HAP-1 (cell line): ENCODE results near the gene ZBTB22.
"Not testable (repeated sequence)": the region's sequence is repeated elsewhere in the genome, so short reads cannot be mapped to it uniquely, and the experiment has no call there.

Experiments
- DNase-seq, 2 experiments: peaks; one replicate each; pipeline ENCODE4 v3.0.0-alpha.2; 2016 to 2020; ENCODE audit warnings: low spot score in 2 of 2
- H3K27me3 ChIP-seq: fragments of 250-450 bp; sonication (Bioruptor Pico); 2 replicates; pipeline ENCODE4 v1.5.1; 2020; ENCODE audit warnings: low read depth, mild to moderate bottlenecking, moderate library complexity
- H3K36me3 ChIP-seq: fragments of 250-450 bp; sonication (Bioruptor Pico); replicated peaks from 2 replicates; pipeline ENCODE4 v1.5.1; 2020; ENCODE audit warnings: mild to moderate bottlenecking
- H3K4me1 ChIP-seq: fragments of 250-450 bp; sonication (Bioruptor Pico); 2 replicates; pipeline ENCODE4 v1.5.1; 2020; ENCODE audit warnings: mild to moderate bottlenecking
- H3K4me3 ChIP-seq: fragments of 250-450 bp; sonication (Bioruptor Pico); 2 replicates; pipeline ENCODE4 v1.5.1; 2020; ENCODE audit warnings: mild to moderate bottlenecking, moderate library complexity
- H3K9me3 ChIP-seq: fragments of 250-450 bp; sonication (Bioruptor Pico); 2 replicates; pipeline ENCODE4 v1.5.1; 2020; ENCODE audit warnings: mild to moderate bottlenecking, moderate library complexity
- in situ Hi-C: fragments of 300-500 bp; cut with MboI; formaldehyde crosslinking; loops from 3 replicates; pipeline ENCODE4 v1.14.3; 2020; ENCODE audit warnings: low sequenced_read_pairs, inconsistent platforms, mixed read lengths

The ZBTB22 gene

DNA sequence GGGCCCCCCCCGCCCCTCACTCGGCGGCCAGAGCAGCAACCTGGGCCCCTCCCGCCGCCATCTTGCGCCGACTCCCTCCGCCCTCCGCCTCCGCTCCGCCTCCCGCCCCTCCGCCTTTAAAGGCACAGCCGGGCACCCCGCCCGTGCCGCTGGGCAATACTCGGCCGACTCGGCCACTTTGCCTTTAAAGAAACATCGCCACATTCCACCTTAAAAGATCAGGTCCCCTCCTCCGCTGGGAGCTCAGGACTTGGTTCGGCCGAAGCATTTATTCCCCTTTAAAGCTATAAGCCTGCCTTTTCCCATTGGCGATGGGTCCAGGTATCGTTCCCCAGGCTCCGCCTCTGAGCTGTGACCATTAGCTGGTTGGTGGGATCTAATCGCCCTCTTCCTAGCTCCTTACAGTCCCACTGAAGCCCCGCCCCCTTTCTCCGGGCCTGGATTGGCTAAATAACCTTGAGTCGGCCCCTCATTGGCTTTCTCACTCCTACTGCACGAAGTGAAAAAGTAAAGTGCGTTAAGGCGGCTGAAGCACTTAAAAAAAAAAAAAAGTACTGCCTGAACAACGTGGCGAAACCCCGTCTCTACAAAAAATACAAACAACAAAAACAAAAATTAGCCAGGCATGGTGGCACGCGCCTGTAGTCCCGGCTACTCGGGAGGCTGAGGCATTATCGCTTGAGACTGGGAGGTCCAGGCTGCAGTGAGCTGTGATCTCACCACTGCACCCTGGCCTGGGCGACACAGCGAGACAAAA lies at the start of gene ZBTB22:
ZBTB22 (minus strand) TSS at position 76 of the 757 bp plus-strand sequence. CDS start 828 bp downstream, outside the sequence.
- no peaks in the 10 kb centered on the region for H3K27me3 ChIP-seq
- H3K36me3 ChIP-seq, result peaks cover 33% of the 10 kb centered on the region
- DNase-seq, result peak; percentile 97 to 100
- in situ Hi-C loops, result no loop called here
- H3K4me3 ChIP-seq, result peak within 1 kb of the TSS; percentile 59
- no peaks in the 10 kb centered on the region for H3K9me3 ChIP-seq
- H3K4me1 ChIP-seq, result peaks cover 18% of the 10 kb centered on the region

DNA sequence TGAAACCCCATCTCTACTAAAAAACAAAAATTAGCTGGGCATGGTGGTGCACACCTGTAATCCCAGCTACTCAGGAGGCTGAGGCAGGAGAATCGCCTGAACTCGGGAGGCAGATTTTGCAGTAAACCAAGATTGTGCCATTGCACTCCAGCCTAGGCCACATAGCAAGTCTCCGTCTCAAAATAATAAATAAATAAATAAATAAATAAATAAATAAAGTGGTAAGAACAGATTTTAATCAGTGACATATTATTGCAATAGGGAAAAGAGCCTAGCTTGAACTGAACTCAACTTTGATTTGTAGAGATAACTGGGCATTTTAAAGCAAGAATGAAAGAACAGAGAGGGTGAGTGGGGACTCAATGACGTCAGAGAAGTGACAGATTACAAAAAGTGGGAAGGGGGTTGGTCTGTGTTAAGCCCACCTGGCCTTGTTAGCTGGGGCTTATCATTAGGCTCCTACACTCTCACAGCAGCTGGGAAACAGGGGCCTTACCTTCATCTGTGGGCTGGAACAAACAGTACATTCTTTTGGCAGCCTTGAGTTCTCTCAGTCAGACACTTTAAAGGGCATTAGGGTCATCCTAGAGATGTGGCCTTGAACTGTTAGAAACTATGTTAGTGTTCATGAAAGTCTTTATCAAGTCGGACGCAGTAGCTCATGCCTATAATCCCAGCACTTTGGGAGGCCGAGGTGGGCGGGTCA lies 49.6 kb upstream of the ZBTB22 start:
- H3K9me3 ChIP-seq, result no peaks in the 10 kb centered on the region

GRCh38 chr6:33365206-33365971 lies 47.8 kb upstream of the ZBTB22 start:
- H3K4me1 ChIP-seq, H3K9me3 ChIP-seq, H3K36me3 ChIP-seq, in situ Hi-C loops, DNase-seq, H3K4me3 ChIP-seq: not testable (repeated sequence)
- peaks cover 36% of the 10 kb centered on the region for H3K27me3 ChIP-seq

More for the DNA sequence above, 49.6 kb upstream of the ZBTB22 start:
- Histone ChIP-seq H3K4me1 (no peaks in the 10 kb centered on the region), H3K36me3 (no peaks in the 10 kb centered on the region), H3K4me3 (no peak overlapping the region), H3K27me3 (peaks cover 18% of the 10 kb centered on the region)
- in situ Hi-C loops, result no loop called here
- DNase-seq, result no peak

- in situ Hi-C loops, H3K36me3 ChIP-seq, H3K4me3 ChIP-seq, H3K4me1 ChIP-seq, H3K9me3 ChIP-seq: not testable (repeated sequence)
- H3K27me3 ChIP-seq, result peaks cover 40% of the 10 kb centered on the region
- DNase-seq, result peak in 1 of 2 experiments; percentile 35
Observed at GRCh38 chr6:33364475-33365205, 47.1 kb upstream of the ZBTB22 start.

DNA sequence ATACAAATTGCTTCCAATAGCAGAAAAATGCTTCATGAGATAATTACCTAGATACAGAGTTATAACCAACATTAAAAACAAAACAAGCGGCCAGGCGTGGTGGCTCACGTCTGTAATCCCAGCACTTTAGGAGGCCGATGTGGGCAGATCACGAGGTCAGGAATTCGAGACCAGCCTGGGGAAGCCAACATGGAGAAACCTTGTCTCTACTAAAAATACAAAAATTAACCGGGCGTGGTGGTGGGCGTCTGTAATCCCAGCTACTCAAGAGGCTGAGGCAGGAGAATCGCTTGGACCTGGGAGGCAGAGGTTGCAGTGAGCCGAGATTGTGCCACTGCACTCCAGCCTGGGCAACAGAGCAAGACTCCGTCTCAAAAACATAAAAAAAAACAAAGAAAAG lies 45.9 kb upstream of the ZBTB22 start:
- H3K4me3 ChIP-seq, H3K9me3 ChIP-seq, in situ Hi-C loops, H3K36me3 ChIP-seq, DNase-seq: not testable (repeated sequence)
- Histone ChIP-seq H3K27me3 (peaks cover 35% of the 10 kb centered on the region), H3K4me1 (peaks cover 14% of the 10 kb centered on the region)

- in situ Hi-C loops, result no loop called here
- no peak overlapping the region for H3K4me3 ChIP-seq
- DNase-seq, result peak in 1 of 2 experiments; percentile 98
- H3K4me1 ChIP-seq, result peaks cover 20% of the 10 kb centered on the region
- H3K36me3 ChIP-seq, result no peaks in the 10 kb centered on the region
- H3K9me3 ChIP-seq, result no peaks in the 10 kb centered on the region
- peaks cover 47% of the 10 kb centered on the region for H3K27me3 ChIP-seq
Observed at GRCh38 chr6:33359331-33359730, 41.8 kb upstream of the ZBTB22 start.

- in situ Hi-C loops, result not testable (repeated sequence)
Observed at GRCh38 chr6:33357160-33357871, 39.8 kb upstream of the ZBTB22 start.

DNA sequence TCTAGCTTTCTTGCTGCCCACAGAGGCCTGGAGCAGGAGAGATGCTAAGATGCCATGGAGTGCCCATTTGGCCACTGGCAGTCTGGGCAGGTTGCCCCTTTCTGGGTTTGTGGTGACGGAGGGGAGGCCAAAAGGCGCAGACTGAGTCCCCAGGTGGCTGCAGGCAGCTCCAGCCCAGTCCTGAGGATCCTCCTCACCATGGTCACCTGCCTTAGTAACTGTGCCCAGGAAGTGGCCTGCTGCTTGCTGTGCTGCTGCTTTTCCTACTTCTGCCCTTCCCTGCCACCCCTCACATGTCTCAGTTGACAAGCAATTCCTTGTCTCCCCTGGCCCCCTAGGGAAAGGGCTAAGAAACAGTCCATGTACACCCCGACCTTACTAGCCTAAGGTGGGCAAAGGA lies 38.8 kb upstream of the ZBTB22 start:
- in situ Hi-C loops, result no loop called here
- no peak for DNase-seq
- Histone ChIP-seq H3K4me1 (peaks cover 20% of the 10 kb centered on the region), H3K36me3 (no peaks in the 10 kb centered on the region), H3K4me3 (no peak overlapping the region), H3K27me3 (peaks cover 48% of the 10 kb centered on the region), H3K9me3 (no peaks in the 10 kb centered on the region)

More at GRCh38 chr6:33357160-33357871, 39.8 kb upstream of the ZBTB22 start:
- Histone ChIP-seq H3K4me1 (peaks cover 20% of the 10 kb centered on the region), H3K27me3 (peaks cover 48% of the 10 kb centered on the region)
- not testable (repeated sequence) for H3K4me3 ChIP-seq, H3K9me3 ChIP-seq, H3K36me3 ChIP-seq
- peak; percentile 46 to 62 for DNase-seq

DNA sequence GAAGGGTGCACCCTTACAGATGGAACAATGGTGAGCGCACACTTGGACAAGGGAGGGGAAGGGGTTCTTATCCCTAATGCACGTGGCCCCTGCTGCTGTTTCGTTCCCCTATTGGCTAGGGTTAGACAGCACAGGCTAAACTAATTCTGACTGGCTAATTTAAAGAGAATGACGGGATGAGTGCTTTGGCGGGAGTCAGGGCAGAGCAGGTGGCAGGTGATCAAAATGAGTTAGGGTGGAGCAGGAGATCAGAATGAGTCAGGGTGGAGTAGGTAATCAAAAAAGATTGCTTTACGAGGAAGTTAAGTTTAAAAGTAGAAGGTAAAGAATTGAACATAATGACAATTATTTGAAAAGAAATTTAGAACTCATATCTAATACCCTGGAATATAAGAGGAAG lies 38.3 kb upstream of the ZBTB22 start:
- H3K36me3 ChIP-seq, H3K4me3 ChIP-seq, in situ Hi-C loops, DNase-seq, H3K9me3 ChIP-seq: not testable (repeated sequence)
- Histone ChIP-seq H3K4me1 (peaks cover 20% of the 10 kb centered on the region), H3K27me3 (peaks cover 43% of the 10 kb centered on the region)

DNA sequence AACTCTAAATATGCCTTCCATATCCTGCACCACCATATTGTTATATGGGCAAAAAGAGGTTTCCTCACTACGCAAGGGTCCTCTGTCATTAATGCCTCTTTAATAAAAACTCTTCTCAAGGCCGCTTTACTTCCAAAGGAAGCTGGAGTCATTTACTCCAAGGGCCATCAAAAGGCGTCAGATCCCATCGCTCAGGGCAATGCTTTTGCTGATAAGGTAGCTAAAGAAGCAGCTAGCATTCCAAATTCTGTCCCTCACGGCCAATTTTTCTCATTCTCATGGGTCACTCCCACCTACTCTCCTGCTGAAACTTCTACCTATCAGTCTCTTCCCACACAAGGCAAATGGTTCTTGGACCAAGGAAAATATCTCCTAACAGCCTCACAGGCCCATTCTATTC lies 30.3 kb upstream of the ZBTB22 start:
- in situ Hi-C loops, result no loop called here
- no peaks in the 10 kb centered on the region for H3K36me3 ChIP-seq
- no peak overlapping the region for H3K4me3 ChIP-seq
- peaks cover 21% of the 10 kb centered on the region for H3K27me3 ChIP-seq
- DNase-seq, result no peak
- peaks cover 6% of the 10 kb centered on the region for H3K4me1 ChIP-seq
- no peaks in the 10 kb centered on the region for H3K9me3 ChIP-seq

- DNase-seq, in situ Hi-C loops, H3K4me1 ChIP-seq, H3K4me3 ChIP-seq, H3K36me3 ChIP-seq, H3K9me3 ChIP-seq: not testable (repeated sequence)
- peaks cover 13% of the 10 kb centered on the region for H3K27me3 ChIP-seq
Observed at GRCh38 chr6:33346972-33347371, 29.4 kb upstream of the ZBTB22 start.

DNA sequence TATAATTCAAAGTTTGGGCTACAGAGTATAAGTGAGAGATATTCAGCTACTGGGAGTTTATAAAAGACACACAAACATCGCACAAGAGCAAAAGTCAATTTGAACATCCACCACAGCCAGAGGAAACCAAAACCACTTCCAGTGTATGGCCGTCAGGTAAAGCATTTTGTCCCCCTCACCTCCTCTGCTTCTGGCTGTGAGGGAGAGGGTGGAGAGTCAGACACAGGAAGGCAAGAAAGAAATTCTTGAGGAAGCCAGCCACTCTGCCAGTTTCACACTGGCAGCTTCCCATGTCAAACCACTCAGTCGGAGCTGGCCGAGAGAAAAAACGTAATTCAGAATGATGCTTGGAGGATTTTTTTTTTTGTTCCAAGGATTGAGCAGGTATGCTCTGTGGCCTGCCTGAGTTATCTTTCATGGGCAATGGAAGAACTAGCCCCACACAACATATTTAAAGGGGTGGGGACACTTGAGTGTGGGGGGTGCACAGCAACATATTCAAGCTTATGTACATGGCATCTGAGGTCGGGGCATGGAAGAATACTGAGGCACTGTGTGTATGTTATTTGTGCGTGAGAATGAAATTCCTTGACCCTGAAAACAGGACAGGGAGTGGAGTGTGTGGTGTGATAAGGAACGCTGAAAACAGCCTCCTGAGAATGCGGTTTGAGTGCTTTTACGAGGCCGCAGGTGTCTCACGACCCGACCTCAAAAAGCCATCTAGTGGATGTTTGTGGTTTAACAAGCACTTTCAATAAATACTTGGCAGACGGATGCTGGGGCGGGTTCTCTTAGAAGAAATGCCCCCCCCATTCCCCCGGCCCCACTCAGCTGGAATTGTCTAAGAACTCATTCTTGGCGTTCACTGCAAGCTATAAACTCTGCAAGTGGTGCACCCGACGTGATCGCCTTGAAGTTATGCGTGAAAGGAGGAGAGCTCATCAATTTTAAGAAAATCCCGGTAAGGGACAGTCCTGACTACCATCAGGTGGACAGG lies 27.5 kb upstream of the ZBTB22 start:
- Histone ChIP-seq H3K27me3 (0 out of 2 replicates have a peak, but pooled peaks cover 7% of the 10 kb centered on the region), H3K9me3 (no peaks in the 10 kb centered on the region), H3K4me1 (peaks cover 6% of the 10 kb centered on the region), H3K36me3 (no peaks in the 10 kb centered on the region), H3K4me3 (no peak overlapping the region)
- in situ Hi-C loops, result no loop called here
- peak; percentile 68 to 69 for DNase-seq
